H9 (cell line): ENCODE measurements around the gene TPD52L1. TPM values are rescaled to one million over a fixed set of nuclear protein-coding genes. Genes with fewer than 3 reads are reported as not detected.

Experiments
- DNase-seq: peaks from one replicate; pipeline ENCODE4 v3.0.0-alpha.2; 2017
- H2AFZ ChIP-seq: one replicate; pipeline ENCODE4 v1.6.1; 2013; ENCODE audit warnings: mild to moderate bottlenecking, low read length, control low read depth, moderate library complexity
- H2AK5ac ChIP-seq: 2 replicates; pipeline ENCODE4 v1.6.1; 2013; ENCODE audit warnings: low read length, control low read depth, mixed read lengths; ENCODE audit not compliant: insufficient read length
- H2BK120ac ChIP-seq: one replicate; pipeline ENCODE4 v1.6.1; 2013; ENCODE audit warnings: low read depth, mild to moderate bottlenecking, low read length, control low read depth, inconsistent platforms; ENCODE audit not compliant: poor library complexity, severe bottlenecking
- H2BK12ac ChIP-seq: 2 replicates; pipeline ENCODE4 v1.6.1; 2013; ENCODE audit warnings: low read length, control low read depth, mixed read lengths, low read depth; ENCODE audit not compliant: insufficient read length
- H2BK15ac ChIP-seq: 2 replicates; pipeline ENCODE4 v1.6.1; 2013; ENCODE audit warnings: low read depth, low read length, control low read depth
- H2BK20ac ChIP-seq: one replicate; pipeline ENCODE4 v1.6.1; 2013; ENCODE audit warnings: low read depth, mild to moderate bottlenecking, low read length, control low read depth, inconsistent platforms; ENCODE audit not compliant: poor library complexity, severe bottlenecking
- H2BK5ac ChIP-seq: 2 replicates; pipeline ENCODE4 v1.6.1; 2013; ENCODE audit warnings: low read length, control low read depth, mixed read lengths; ENCODE audit not compliant: insufficient read length
- H3K14ac ChIP-seq: 2 replicates; pipeline ENCODE4 v1.6.1; 2013; ENCODE audit warnings: low read length, control low read depth; ENCODE audit not compliant: insufficient read depth
- H3K18ac ChIP-seq: 2 replicates; pipeline ENCODE4 v1.6.1; 2013; ENCODE audit warnings: low read depth, mild to moderate bottlenecking, mixed read lengths, low read length, control low read depth; ENCODE audit not compliant: insufficient read length
- H3K23ac ChIP-seq: 2 replicates; pipeline ENCODE4 v1.6.1; 2013; ENCODE audit warnings: low read length, control low read depth, mixed read lengths, low read depth; ENCODE audit not compliant: insufficient read length
- H3K23me2 ChIP-seq: 2 replicates; pipeline ENCODE4 v1.6.1; 2013; ENCODE audit warnings: low read depth, mild to moderate bottlenecking, mixed read lengths, low read length, control low read depth; ENCODE audit not compliant: insufficient read length, poor library complexity, severe bottlenecking
- H3K27ac ChIP-seq: 2 replicates; pipeline ENCODE4 v1.5.1; 2013; ENCODE audit warnings: low read length, control low read depth, mixed read lengths, low read depth; ENCODE audit not compliant: insufficient read length
- H3K27me3 ChIP-seq: 2 replicates; pipeline ENCODE4 v1.6.1; 2013; ENCODE audit warnings: low read length, control low read depth, inconsistent platforms; ENCODE audit not compliant: insufficient read depth
- H3K4ac ChIP-seq: 2 replicates; pipeline ENCODE4 v1.6.1; 2013; ENCODE audit warnings: low read depth, mild to moderate bottlenecking, control low read depth, inconsistent platforms, low read length, moderate library complexity
- H3K4me1 ChIP-seq: 2 replicates; pipeline ENCODE4 v1.6.1; 2013; ENCODE audit warnings: low read length, control low read depth, inconsistent platforms; ENCODE audit not compliant: insufficient read depth
- H3K4me2 ChIP-seq: 2 replicates; pipeline ENCODE4 v1.6.1; 2013; ENCODE audit warnings: low read length, control low read depth, mixed read lengths; ENCODE audit not compliant: insufficient read length, insufficient read depth
- H3K56ac ChIP-seq: 2 replicates; pipeline ENCODE4 v1.6.1; 2013; ENCODE audit warnings: low read depth, mild to moderate bottlenecking, mixed read lengths, low read length, control low read depth; ENCODE audit not compliant: insufficient read length
- H3K79me1 ChIP-seq: 2 replicates; pipeline ENCODE4 v1.6.1; 2013; ENCODE audit warnings: low read depth, mild to moderate bottlenecking, moderate library complexity, low read length, control low read depth, inconsistent platforms; ENCODE audit not compliant: insufficient read depth, poor library complexity, severe bottlenecking
- H3K79me2 ChIP-seq: 2 replicates; pipeline ENCODE4 v1.6.1; 2013; ENCODE audit warnings: low read length, control low read depth, inconsistent platforms; ENCODE audit not compliant: insufficient read depth
- H3K9ac ChIP-seq: 2 replicates; pipeline ENCODE4 v1.6.1; 2013; ENCODE audit warnings: low read length, control low read depth, mixed read lengths; ENCODE audit not compliant: insufficient read length; ENCODE audit errors: extremely low read depth
- H3K9me3 ChIP-seq: one replicate; pipeline ENCODE4 v1.6.1; 2013; ENCODE audit warnings: low read depth, low read length, inconsistent platforms; ENCODE audit not compliant: control insufficient read depth
- H3T11ph ChIP-seq: one replicate; pipeline ENCODE4 v1.6.1; 2013; ENCODE audit warnings: mild to moderate bottlenecking, low read length, control low read depth, inconsistent platforms
- H4K20me1 ChIP-seq: one replicate; pipeline ENCODE4 v1.6.1; 2013; ENCODE audit not compliant: control insufficient read depth, insufficient read length, insufficient read depth
- H4K5ac ChIP-seq: 2 replicates; pipeline ENCODE4 v1.6.1; 2013; ENCODE audit warnings: low read depth, mild to moderate bottlenecking, mixed read lengths, low read length, control low read depth; ENCODE audit not compliant: insufficient read length
- H4K8ac ChIP-seq: replicated peaks from 2 replicates; pipeline ENCODE4 v1.6.1; 2013; ENCODE audit warnings: low read length, control low read depth, mixed read lengths, low read depth; ENCODE audit not compliant: insufficient read length
- H4K91ac ChIP-seq: 2 replicates; pipeline ENCODE4 v1.6.1; 2013; ENCODE audit warnings: low read depth, mild to moderate bottlenecking, moderate library complexity, mixed read lengths, low read length, control low read depth; ENCODE audit not compliant: insufficient read length
- H3K27ac Mint-ChIP-seq, 3 experiments: 2 replicates in 2 of 3; 3 replicates in 1 of 3; pipeline ENCODE4 v1.8.0; 2020 to 2021; ENCODE audit warnings: mixed read lengths in 3 of 3, mild to moderate bottlenecking in 1 of 3, moderate library complexity in 1 of 3
- H3K27me3 Mint-ChIP-seq: 2 replicates; pipeline ENCODE4 v1.8.0; 2021; ENCODE audit warnings: low read depth, mild to moderate bottlenecking, moderate library complexity, mixed read lengths
- H3K36me3 Mint-ChIP-seq, 3 experiments: 2 replicates in 2 of 3; 3 replicates in 1 of 3; pipeline ENCODE4 v1.8.0; 2020 to 2021; ENCODE audit warnings: low read depth in 3 of 3, mixed read lengths in 3 of 3; ENCODE audit not compliant: insufficient read depth in 1 of 3
- H3K4me1 Mint-ChIP-seq, 2 experiments: 2 replicates each; pipeline ENCODE4 v1.8.0; 2020; ENCODE audit warnings: mixed read lengths in 2 of 2
- H3K4me3 Mint-ChIP-seq, 2 experiments: 2 replicates in 1 of 2; 3 replicates in 1 of 2; pipeline ENCODE4 v1.8.0; 2020 to 2021; ENCODE audit warnings: mild to moderate bottlenecking in 2 of 2, mixed read lengths in 2 of 2, moderate library complexity in 1 of 2
- H3K9me3 Mint-ChIP-seq, 2 experiments: 2 replicates in 1 of 2; 3 replicates in 1 of 2; pipeline ENCODE4 v1.8.0; 2020; ENCODE audit warnings: mild to moderate bottlenecking in 2 of 2, mixed read lengths in 2 of 2, moderate library complexity in 1 of 2
- CTCF ChIP-seq: fragments of 200-600 bp; sonication (generic); conservative IDR thresholded peaks from 3 replicates; pipeline ENCODE4 v1.8.0; 2021; ENCODE audit warnings: antibody characterized with exemption, mild to moderate bottlenecking
- WGBS: extraction: QIAGEN DNeasy Blood & Tissue Kit; methylation state at CpG from one replicate; pipeline ENCODE4 v1.1.7; 2013; ENCODE audit warnings: missing lambda C conversion rate, low lambda C conversion rate, mixed read lengths; ENCODE audit not compliant: insufficient read length; ENCODE audit errors: extremely low coverage; 5-methylcytosine and 5-hydroxymethylcytosine counted together
- total RNA-seq: library from RNA; stranded (reverse); gene quantifications from 2 replicates; pipeline ENCODE4 v1.2.1, GENCODE V29; 2021

The TPD52L1 gene
- total RNA-seq, 1 experiment from 2014 or later, result 6.6 TPM

GRCh38 chr6:125215252-125215819 is 61.8 kb downstream of the TPD52L1 start:
- Histone ChIP-seq H3K4me1 (no peaks in the 10 kb centered on the region), H2BK12ac (no peak overlapping the region), H3K27ac (no peak overlapping the region), H3K79me1 (no peaks in the 10 kb centered on the region), H2BK20ac (no peak overlapping the region), H2BK15ac (no peak overlapping the region), H4K20me1 (no peaks in the 10 kb centered on the region), H4K8ac (no peak overlapping the region), H2BK120ac (no peak overlapping the region), H3K27me3 (no peaks in the 10 kb centered on the region), H2AFZ (no peak overlapping the region), H2AK5ac (no peak overlapping the region), H3K14ac (no peak overlapping the region), H3K56ac (no peak overlapping the region), H2BK5ac (no peak overlapping the region), H4K91ac (no peak overlapping the region), H3K23me2 (no peaks in the 10 kb centered on the region), H3K4me2 (no peak overlapping the region), H3K9me3 (no peaks in the 10 kb centered on the region), H3K9ac (no peak overlapping the region), H3K23ac (no peak overlapping the region), H3K18ac (no peak overlapping the region), H3T11ph (no peak overlapping the region), H4K5ac (no peak overlapping the region), H3K4ac (no peak overlapping the region), H3K79me2 (no peaks in the 10 kb centered on the region)
- no peak for DNase-seq
- Mint-ChIP-seq H3K27me3 (no peaks in the 10 kb centered on the region), H3K36me3 (no peaks in the 10 kb centered on the region), H3K4me3 (no peak overlapping the region), H3K4me1 (peaks cover 14 to 16% of the 10 kb centered on the region in 2 experiments), H3K27ac (no peak overlapping the region), H3K9me3 (no peaks in the 10 kb centered on the region)
- WGBS, result no CpG with 5 or more reads among the region's 4 CpGs
- TF ChIP-seq CTCF, result no peak
